OCI-LY7 (cell line): ENCODE measurements around the gene FABP1.

Experiments used
- EZH2phosphoT487 ChIP-seq: fragments of 200-600 bp; sonication (generic); IDR thresholded peaks from 2 replicates; pipeline ENCODE4 v1.6.1; 2018; ENCODE audit warnings: low read depth, borderline replicate concordance, mild to moderate bottlenecking, mixed run types, antibody characterized with exemption, low read length, moderate library complexity, mixed read lengths
- TF ChIP-seq, protein P1 (sequence below): fragments of 200-600 bp; sonication (generic); conservative IDR thresholded peaks from 2 replicates; pipeline ENCODE4 v1.5.1; 2014; ENCODE audit warnings: mild to moderate bottlenecking, antibody characterized with exemption, low read length, moderate library complexity, mixed read lengths

DNA sequence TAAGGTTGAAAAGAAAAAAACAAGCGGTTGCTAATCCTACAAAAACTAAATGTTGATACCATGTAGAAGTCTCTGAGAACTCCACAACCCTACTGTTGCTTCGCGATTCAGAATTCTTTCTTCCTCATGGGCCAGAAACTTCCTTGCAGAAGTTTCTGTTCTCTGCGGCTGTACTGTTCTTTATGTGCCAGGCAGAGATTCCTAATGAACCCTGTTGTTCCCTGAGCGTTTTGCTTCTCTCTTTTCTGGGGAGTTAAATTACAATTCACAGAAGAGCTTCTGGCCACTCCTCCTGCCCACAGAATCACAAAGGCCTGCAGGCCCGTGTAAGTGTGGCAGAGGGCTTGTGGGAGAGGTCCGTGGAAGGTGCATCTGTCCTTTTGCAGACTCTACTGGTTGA, 40.5 kb upstream of the FABP1 start:
- TF ChIP-seq, protein P1, sequence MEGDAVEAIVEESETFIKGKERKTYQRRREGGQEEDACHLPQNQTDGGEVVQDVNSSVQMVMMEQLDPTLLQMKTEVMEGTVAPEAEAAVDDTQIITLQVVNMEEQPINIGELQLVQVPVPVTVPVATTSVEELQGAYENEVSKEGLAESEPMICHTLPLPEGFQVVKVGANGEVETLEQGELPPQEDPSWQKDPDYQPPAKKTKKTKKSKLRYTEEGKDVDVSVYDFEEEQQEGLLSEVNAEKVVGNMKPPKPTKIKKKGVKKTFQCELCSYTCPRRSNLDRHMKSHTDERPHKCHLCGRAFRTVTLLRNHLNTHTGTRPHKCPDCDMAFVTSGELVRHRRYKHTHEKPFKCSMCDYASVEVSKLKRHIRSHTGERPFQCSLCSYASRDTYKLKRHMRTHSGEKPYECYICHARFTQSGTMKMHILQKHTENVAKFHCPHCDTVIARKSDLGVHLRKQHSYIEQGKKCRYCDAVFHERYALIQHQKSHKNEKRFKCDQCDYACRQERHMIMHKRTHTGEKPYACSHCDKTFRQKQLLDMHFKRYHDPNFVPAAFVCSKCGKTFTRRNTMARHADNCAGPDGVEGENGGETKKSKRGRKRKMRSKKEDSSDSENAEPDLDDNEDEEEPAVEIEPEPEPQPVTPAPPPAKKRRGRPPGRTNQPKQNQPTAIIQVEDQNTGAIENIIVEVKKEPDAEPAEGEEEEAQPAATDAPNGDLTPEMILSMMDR: no peak
- no peak for TF ChIP-seq EZH2phosphoT487
